ENCODE measurements around the gene CRYBA1.
"Not testable (repeated sequence)": the region's sequence is repeated elsewhere in the genome, so short reads cannot be mapped to it uniquely, and the experiment has no call there.

Gene CRYBA1

DNA sequence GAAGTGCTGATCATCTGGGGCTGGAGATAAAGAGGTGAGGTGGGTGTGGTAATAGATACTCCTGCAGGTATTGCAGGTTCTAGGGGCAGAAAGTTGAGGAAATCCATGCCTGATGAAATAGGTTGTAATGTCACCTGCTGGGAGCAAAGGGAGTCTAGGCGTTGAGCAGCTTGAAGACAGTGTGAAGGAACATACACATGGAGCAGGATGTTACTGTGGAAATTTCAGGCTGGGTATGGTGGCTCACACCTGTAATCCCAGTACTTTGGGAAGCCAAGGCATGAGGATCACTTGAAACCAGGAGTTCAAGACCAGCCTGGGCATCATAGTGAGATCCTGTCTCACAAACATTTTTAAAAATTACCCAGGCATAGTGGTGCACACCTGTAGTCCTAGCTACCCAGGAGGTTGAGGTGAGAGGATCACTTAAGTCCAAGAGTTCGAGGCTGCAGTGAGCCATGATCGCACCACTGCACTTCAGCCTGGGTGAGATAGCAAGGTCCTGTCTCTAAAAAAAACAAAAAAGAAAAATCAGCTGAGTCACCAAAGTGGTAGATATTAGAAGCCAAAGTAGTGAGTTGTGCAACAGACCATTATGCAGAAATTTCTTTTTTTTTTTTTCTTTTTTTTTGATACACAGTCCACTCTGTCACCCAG lies 9.1 kb upstream of the CRYBA1 start:
- no peak for DNase-seq (ENCODE audit: low read depth in 2 of 2)

DNA sequence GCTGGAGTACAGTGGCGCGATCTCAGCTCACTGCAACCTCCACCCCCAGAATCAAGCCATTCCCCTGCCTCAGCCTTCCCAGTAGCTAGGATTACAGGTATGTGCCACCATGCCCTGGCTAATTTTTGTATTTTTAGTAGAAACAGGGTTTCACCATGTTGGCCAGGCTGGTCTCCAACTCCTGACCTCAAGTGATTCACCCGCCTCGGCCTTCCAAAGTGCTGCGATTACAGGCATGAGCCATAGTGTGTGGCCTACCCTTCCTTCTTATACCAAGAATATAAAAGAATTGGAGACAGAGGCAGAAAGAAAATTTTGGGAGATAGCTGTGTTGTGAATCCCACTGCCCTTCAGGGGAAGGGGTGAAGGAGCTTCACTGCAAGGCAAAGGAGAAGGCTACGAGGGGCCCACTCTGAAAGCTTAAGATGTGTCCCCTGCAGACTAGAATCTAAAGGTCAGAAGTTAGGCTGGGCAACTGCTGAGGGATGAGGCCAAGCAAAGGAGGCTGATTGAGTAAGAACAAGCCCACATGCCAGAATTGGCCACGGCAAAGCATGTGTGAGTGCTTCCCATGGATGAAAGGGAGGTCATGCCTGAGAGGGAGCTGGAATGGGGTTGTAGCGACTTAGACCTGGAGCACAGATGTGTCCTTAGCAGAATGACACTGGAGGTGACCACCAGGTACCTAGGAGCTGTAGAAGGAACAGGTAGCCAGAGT lies 8.4 kb upstream of the CRYBA1 start:
- no peak for DNase-seq (ENCODE audit: low read depth in 2 of 2)

DNA sequence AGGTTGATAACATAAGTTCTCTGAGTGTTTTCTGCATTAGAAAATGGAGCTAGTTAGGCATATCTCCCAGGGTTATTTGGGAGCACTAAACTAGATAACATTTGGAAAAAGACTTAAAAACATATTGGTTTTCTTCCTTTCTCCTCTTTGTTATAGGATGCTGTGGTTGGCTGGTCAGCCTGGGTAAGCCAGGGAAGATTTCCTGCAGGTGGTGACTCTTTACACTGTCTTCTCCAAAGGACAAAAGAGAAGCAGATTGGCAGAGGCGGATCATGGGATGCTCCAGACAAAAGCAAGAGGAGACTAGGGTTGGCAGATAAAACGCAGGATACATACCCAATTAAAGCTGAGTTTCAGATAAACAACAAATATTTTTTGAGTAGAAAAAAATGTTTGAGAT lies 6.2 kb upstream of the CRYBA1 start:
- DNase-seq (ENCODE audit: low read depth in 2 of 2) = no peak

DNA sequence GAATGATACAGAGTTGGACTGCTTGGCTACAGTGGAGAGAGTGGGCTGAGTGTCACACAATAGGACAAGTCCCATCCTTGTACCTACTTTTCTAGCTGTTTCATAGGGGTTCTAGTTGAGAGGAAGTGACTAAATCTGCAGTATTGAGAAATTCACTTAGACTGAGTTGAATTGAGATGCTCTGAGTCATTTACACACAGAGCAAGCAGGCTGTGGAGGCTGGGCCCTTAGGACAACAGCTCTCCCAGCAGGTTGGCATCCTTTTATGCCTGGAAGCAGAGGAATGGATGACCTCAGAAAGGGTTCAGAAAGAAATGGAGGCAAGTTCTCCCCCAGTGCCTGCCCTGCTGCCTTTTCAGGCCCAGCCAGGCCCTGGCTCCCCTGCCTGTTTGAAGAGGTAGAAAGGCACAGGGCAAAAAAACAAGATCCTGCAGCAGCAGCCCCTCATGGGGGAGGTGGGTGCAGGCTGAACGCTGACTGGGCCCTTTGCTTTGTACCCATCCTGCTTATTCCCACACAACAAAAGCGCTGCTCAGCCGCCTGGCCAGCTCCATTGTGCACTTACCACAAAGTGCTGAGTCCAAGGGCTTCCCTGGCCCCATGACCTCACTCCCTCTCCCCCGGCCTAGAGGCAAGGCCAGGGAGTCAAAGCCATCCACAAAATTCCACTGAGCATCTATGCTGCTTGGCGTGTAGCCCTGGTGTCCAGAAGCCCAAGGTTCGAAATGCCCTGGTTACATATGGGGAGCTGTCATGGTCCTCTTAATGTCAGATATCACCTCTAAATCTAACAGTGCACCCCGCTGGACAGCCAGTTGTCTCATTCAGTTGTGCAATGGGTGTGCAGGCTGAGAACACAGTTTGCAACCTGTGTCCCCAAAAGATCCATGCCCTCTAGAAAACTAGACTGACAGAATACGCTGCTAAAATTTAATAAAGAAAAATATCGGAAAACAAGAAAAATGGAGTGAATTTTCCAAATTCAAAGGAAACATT lies 5.4 kb upstream of the CRYBA1 start:
- no peak for DNase-seq (ENCODE audit: low read depth in 2 of 2)

DNA sequence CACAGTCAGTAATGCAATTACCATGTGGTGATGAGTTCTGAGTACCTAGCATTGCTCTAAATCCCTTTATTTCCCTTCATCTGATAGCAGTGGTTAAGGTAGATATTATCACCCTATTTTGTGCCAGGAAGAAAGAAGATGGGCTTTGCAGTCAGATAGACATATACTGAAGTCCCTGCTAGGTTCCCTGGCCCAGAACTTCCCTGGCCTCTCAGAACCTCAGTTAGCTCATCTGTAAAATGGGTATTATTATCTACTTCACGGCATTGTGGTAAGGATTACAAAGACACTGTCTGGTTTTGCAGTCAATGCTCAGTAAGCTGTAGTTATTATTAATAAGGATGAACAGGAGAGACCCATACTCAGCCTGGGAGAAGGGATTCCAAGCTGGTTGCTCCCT lies 4.6 kb upstream of the CRYBA1 start:
- no peak for DNase-seq (ENCODE audit: low read depth in 2 of 2)

DNA sequence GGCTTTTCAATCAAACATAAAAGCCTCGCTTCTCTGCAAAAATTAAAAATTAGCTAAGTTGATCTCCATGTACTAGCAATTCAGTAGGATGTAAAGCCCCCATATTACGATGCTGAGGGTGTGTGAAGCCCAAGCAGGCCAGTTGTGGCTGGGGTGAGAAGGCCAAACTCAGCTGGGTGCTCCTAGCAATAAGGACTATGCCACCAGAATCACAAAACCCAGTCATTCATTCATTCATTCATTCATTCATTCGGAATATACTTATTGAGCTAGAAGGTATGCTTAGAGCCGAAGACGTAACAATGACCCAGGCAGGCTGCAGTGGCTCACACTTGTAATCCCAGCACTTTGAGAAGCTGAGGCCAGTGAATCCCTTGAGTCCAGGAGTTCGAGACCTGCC lies 3.9 kb upstream of the CRYBA1 start:
- no peak for DNase-seq (ENCODE audit: low read depth in 2 of 2)

DNA sequence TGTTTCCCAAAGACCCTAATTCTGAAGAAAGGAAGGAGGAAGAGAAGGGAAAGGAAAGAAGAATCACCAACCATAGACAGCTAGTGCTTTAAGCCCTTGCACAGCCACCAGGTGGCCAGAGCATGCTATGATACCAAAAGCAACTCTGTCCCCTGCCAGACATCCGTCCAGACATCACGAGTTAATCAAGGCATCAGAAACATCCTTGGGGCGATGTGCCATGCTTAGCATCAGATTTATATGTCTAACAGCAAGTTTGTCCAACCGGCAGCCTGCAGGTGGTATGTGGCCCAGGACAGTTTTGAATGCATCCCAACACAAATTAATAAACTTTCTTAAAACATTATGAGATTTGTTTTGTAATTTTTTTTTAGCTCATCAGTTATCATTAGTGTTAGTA lies 2.9 kb upstream of the CRYBA1 start:
- DNase-seq (ENCODE audit: low read depth in 2 of 2) = no peak

DNA sequence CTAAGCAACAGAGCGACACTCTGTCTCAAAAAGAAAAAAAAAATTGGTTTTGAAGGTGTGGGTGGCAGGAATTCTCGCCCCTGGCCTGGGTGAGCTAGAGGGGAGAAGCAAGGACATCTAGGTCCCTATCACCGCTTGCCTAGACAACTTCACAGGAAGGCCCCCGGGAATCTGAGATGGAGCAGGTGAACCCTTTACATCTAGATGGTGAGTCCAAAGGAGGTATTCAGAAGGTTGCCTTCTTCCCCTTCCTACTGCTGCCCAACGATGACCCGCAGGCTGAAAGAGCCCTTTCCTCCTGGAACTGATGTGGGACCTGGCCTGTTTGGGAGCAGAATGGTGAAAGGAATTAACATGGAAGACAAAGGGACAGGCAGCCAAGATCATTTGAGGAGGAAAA lies 1.3 kb upstream of the CRYBA1 start:
- DNase-seq (ENCODE audit: low read depth in 2 of 2) = no peak

DNA sequence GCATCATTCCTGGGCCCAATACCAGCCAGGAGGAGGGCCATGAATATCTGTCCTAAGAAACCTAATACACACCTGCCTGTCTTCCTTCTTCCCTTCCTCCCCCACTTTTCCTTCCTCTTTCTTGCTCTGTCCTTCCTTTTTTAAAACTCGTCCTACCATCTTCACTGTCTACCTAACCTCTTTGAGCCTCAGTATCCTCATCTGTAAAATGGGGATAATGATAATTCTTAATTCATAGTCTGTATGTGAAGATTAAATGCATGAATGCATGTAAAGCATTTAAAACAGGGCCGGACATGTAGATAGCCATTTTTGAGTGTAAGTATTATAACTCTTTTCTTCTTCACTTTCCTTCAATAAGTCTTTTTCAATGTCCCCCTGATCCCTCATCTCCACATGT lies 560 bp downstream of the CRYBA1 start:
- no peak for DNase-seq (ENCODE audit: low read depth in 2 of 2)

DNA sequence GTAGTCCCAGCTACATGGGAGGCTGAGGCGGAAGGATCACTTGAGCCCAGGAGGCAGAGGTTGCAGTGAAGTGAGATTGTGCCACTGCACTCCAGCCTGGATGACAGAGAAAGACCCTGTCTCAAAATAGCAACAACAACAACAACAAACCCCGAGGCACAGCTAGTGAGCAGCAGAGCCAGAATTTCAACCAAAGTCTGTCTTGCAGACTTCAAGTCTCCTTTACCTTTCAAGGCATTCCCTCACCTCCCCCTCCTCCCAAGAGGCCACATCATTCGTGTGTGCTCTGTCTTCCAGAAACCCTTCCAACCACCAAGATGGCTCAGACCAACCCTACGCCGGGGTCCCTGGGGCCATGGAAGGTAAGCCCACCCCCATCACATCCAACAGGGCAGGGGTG lies 2.2 kb downstream of the CRYBA1 start:
- DNase-seq (ENCODE audit: low read depth in 2 of 2) = no peak

DNA sequence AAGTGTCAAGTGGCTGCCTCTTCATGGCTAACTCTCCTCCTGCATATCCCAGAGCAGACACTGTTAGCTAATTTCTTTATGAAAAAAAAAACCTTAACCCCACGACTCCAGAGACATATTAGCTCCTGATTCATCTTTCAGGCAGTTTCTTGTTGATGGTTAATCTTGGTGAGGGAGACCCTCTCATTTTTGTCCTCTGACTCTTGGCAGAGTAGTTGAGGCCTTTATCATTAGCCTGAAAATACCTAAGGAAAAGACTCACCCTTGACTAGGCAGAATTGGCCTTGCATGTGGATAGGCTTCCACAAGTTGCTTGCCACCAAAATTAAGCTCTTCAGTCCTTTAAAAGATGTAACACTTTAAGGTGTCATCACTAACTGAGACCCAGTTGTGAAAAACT lies 4.0 kb downstream of the CRYBA1 start:
- DNase-seq (ENCODE audit: low read depth in 2 of 2) = no peak

DNA sequence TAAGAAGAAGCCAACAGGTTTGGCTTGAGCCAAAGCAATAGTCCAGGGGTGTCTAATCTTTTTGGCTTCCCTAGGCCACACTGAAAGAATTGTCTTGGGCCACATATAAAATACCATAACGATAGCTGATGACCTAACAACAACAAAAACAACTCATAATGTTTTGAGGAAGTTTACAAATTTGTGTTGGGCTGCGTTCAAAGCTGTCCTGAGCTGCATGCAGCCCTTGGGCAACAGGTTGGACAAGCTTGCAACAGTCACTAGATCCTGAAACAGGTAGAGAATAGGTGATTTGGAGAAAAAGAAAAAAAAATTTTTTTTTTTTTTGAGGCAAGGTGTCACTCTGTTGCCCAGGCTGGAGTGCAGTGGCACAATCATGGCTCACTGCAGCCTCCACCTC lies 4.5 kb downstream of the CRYBA1 start:
- no peak for DNase-seq (ENCODE audit: low read depth in 2 of 2)

DNA sequence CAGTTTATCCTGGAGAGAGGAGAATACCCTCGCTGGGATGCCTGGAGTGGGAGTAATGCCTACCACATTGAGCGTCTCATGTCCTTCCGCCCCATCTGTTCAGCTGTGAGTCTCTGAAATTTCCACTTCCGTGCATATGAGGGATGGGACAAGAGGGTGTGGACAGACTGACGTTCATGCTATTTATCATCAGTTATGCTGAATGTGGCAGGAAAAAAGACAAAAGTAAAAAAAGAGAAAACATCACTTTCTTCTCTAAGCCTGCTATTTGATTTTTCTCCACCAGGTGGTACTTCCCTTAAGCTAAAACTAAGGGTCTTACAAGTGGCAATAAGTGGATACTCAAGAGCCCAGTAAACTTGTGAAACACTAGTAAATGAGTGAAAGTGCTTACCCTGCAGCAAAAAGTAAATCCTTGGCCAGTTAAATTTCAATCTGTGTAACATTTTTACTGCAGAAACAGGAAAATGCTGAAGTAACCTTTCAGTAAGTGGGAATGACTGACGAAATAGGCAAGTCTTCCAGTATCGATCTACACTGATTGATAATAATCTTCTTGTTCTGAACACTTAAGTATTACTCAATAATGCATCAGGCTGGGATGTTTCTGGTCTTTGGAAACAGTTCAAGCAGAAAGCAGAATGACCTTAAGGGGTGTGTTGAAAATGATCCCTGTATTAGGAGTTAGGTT lies 5.6 kb downstream of the CRYBA1 start:
- no peak for DNase-seq (ENCODE audit: low read depth in 2 of 2)

DNA sequence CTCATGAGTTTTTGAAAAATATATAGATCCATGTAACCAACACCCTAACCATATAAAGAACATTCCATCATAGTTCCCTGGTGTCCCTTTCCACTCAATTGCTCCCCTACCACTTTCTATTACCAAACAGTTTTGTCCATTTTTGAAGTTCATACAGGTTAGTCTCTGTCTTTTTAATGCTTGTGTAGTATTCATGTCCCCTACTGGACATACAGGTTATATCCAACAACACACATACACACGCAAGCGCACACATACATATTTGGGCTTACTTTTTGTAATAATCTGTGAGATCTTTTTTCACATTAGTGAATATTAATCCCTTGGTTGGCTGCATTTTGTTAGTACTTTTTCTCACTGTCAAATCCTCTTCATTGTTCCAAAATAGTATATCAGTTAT lies 6.4 kb downstream of the CRYBA1 start:
- DNase-seq (ENCODE audit: low read depth in 2 of 2) = no peak

DNA sequence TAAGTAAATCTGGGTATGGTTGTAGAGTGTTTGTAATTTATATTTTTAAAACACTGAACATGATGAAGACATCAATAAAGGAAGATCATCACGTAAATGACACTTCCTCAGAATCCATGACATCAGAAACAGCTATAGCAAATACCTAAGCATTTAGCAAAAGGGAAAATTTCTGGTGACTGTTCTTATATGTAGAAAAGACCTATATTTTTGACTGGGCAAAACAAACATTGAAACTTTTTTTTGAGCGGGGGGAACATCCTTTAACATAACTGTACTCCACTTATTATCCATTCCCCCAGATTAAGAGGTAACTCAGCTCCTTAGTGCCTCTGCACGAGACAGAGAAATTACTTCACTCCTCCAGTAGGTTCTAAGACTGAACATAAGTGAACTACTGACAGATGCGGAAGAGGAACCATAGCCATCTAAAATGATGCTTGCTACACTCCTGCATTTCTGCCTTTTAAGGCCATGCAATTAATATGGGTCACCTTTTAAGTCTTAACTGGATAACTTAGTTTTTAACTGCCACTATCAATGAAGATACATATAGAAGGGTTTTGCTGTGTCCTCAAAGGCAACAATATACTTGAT lies 9.4 kb downstream of the CRYBA1 start:
- no peak for DNase-seq (ENCODE audit: low read depth in 2 of 2)

DNA sequence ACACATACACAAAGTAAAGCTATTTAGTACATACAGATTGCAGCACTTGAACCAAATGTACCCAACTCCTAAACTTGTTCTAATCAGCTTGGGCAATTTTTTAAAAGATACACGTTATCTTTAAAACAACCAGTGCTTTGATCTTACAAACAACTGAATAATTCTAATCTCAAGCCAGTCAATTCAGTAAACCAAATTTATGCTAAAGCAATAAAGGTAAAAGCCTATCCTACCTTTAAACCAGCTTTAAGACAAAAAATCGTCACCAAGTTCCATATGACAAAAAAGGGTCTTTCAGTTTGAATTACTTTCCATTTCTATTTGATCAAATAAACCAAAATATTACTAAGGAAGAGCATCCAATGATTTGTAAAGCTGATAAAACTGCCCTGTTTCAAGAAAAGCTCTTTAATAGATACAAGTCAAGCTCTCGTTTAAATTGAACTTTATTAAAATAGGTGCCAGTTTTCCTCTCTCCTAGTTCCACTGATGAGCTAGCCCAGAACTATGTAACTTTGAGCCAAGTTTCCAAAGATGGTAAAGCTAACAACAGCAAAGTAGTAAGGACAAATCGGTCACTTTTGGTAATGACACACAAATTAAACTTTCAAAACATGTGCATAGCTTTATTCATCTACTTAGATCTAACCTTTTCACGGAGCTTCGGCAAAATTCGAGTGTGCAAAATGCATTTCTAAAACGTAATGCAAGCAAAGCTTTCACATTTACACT lies 10.2 kb downstream of the CRYBA1 start:
- DNase-seq (ENCODE audit: low read depth in 2 of 2) = no peak

DNA sequence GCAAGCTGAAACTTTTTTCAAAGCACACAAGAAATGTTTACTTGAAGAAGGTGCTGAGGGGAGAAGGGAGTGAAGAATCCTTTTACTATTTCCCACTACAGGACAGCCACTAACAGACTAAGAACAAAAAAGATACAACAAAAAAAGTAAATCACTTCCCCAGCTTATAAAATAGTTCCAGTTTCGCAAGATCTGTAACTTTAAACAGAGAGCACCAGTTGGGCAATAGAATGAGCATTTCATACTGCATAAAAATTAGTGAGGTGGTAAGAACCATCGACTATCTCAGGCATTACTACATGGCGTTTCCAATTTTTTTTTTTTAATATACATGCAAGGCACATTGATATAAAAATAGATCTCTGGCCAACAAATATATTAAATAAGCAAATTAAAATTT lies 11.1 kb downstream of the CRYBA1 start:
- no peak for DNase-seq (ENCODE audit: low read depth in 2 of 2)

DNA sequence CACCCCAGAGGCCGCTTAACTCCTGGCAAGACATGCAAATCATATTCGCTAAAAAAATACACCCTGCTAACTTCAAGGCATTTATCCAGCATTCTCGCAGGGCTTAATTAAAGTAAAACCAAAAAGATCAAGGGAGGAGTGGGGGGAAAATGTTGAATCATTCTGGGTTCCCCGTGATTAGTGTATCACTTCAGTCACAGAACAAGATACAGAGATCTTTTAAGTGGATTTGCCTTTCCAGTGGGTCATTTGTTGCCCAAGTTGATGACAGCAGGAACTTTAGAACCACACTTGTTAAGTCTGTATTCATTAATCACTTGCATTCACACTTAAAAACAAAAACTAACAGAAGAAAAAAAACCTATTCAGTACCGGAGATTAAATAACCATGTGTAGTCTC lies 17.3 kb downstream of the CRYBA1 start:
- no peak for DNase-seq (ENCODE audit: low read depth in 2 of 2)

DNA sequence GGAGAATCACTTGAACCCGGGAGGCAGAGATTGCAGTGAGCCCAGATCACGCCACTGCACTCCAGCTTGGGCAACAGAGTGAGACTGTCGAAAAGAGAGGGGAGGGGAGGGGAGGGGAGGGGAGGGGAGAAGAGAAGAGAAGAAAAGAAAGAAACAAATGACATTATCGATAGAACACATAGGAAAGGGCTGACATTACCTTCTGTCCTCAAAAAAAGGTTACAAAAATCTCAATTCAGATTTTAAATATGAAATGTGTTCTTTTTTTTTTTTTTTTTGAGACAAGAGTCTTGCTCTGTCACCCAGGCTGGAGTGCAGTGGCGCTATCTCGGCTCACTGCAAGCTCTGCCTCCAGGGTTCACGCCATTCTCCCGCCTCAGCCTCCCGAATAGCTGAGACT lies 25.3 kb downstream of the CRYBA1 start:
- not testable (repeated sequence) for DNase-seq (ENCODE audit: low read depth in 2 of 2)

DNA sequence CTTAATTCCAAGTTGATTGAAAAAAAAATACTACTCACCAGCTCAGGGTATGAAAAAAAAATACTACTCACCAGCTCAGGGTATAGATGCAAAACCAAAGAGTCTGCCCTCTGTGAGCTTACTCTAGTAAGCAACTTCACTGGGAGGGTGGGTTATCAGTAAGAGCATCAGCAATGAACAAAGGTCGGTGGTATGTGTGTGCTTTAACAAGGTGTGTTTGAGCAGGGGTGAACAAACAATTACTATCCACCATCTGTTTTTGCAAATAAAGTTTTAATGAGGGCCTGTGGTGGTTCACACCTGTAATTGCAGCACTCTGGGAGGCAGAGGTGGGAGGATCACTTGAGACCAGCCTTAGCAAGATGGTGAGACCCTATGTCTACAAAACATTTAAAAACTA lies 27.3 kb downstream of the CRYBA1 start:
- no peak for DNase-seq (ENCODE audit: low read depth in 2 of 2)

DNA sequence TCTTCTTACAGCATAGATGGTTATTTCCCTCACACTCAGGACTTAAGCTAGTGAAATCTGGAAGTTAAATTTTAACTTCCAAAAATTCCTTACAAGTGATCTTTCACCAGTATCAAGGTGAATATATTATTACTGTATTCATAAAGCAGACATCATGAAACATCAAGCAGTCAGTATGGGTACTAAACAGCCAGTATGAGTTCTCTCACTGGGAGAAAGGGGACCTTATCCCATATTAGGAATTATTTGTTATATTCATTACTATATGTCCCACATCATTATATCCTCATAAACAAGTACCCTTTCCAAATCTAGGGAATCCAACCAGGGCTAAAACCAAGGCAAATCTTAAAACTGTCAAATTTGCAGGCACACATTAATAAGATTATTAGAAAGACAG lies 32.0 kb downstream of the CRYBA1 start:
- no peak for DNase-seq (ENCODE audit: low read depth in 2 of 2)

Measured in activated CD4-positive, alpha-beta T cell treated with anti-CD3 and anti-CD28 coated beads for 24 hours (primary cell).